NK-92 treated with Interleukin-12 subunit alpha and Interleukin-12 subunit beta, amount 100 ng/mL, for 24 hours (cell line): ENCODE results near the gene SMDT1.
"Not testable (repeated sequence)": the region's sequence is repeated elsewhere in the genome, so short reads cannot be mapped to it uniquely, and the experiment has no call there.

Source experiments
- DNase-seq: peaks from one replicate; lab custom pipeline; 2025; lab: John Stamatoyannopoulos, UW

Gene SMDT1

DNA sequence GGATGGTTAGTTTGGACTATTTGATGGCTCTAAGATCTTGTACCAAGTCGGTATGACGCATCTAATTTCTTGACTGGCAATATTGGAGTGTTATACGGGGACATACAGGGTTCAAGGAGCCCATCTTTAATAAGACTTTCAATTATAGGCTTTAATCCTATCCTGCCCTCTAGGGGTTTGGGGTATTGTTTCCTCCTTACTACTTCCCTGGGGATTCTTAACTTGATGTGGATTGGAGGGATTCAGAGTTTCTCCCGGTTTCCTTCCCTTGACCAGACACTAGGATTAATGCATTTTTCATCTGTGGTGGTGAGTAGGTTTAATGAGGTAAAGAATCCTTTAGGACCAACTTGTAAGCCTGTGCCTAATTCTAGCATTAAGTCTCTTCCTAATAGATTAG is 32.3 kb downstream of the SMDT1 start:
- DNase-seq: no peak

- not testable (repeated sequence) for DNase-seq
These were observed 33.3 kb downstream of the SMDT1 start for GRCh38 chr22:42112793-42113192.

DNA sequence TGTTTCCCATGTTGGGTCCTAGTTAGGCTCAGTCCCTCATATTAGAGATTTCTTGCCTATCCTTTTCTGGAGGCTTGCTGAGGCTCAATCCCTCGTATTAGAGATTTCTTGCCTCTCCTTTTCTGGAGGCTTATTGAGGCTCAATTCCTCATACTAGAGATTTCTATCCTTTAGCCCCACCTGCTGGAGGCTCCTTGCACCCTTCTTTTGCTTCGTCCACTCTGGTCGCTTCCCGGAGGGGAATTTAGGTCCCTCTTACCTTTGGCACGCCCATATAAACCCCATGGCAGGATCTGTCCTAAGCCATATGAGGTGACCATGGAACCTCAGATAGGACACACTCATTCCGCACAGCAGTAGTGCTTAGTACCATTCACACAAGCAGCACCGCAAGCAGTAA is 35.2 kb downstream of the SMDT1 start:
- DNase-seq: no peak

DNA sequence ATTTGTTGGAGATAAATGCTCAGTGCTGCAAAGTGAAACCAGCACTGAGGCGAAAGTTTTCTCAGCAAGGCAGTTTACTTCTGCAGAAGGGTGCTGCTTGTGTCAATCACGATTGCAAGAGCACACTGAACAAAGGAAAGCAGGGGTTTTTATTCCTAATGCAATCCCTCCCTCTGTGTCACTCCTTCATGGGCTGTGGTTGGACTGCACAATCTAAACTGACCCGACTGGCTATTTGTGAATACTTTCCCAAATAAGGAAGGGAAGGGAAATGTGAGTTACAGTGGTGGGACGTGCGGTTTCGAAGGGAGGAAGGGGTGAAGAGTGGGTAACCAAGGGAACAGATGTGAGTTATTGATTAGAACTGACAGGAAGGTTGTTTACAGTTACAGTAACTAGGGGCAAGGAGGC is 35.9 kb downstream of the SMDT1 start:
- DNase-seq: not testable (repeated sequence)

- no peak for DNase-seq
These were observed 37.4 kb downstream of the SMDT1 start for GRCh38 chr22:42116848-42117424.

- not testable (repeated sequence) for DNase-seq
These were observed 40.9 kb downstream of the SMDT1 start for GRCh38 chr22:42120231-42121021.

DNA sequence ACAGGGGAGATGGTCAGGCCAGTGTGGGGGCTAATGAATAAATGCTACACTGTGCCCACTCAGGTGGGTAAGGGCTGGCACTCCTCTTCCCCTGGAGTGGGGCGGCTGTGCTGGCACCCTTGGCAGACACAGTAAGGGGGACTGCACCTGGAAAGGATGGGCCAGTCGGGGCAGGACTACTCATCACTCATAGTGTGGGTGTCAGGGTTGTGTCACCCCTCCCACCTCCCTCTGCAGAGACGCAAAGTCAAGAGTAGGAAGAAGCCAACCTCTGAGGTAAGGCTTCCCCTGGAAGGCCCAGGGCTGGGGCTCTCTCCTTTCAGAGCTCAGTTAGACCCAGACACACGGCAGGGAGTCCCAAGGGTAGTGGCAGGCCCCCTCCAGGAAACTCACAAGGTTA is 44.0 kb downstream of the SMDT1 start:
- DNase-seq: not testable (repeated sequence)

GRCh38 chr22:42127606-42128005 is 48.1 kb downstream of the SMDT1 start:
- DNase-seq: no peak

- DNase-seq: not testable (repeated sequence)
These were observed 48.5 kb downstream of the SMDT1 start for GRCh38 chr22:42128007-42128406.

- not testable (repeated sequence) for DNase-seq
These were observed 49.5 kb downstream of the SMDT1 start for GRCh38 chr22:42128776-42129694.

DNA sequence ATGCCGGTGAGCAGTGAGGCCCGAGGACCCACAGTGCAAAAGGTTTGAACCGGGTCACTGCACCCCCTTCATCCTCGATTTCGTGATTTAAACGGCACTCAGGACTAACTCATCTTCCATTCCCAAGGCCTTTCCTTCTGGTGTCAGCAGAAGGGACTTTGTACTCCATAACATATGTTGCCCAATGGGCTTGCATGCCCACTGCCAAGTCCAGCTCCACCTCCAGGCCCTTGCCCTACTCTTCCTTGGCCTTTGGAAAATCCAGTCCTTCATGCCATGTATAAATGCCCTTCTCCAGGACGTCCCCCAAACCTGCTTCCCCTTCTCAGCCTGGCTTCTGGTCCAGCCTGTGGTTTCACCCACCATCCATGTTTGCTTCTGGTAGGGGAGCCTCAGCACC is 50.7 kb downstream of the SMDT1 start:
- DNase-seq: not testable (repeated sequence)

GRCh38 chr22:42130639-42131431 is 51.3 kb downstream of the SMDT1 start, which contains the start of gene CYP2D6:
Gene CYP2D6 (minus strand): TSS chr22:42130810. CDS start chr22:42130791, 19 bp downstream.
- not testable (repeated sequence) for DNase-seq

GRCh38 chr22:42131562-42131961 is 52.1 kb downstream of the SMDT1 start:
- DNase-seq: no peak

GRCh38 chr22:42132457-42132856 is 53.0 kb downstream of the SMDT1 start:
- no peak for DNase-seq
